Right lobe of liver (tissue), 4 donors: ENCODE data around the gene RNF212.

ENCODE experiments used
- CTCF ChIP-seq, 4 donors: fragments of 200-600 bp in 3 of 4; fragments of 450-650 bp in 1 of 4; IDR thresholded peaks; one replicate each; pipeline versions ENCODE4 v1.5.1 to v1.8.0; 2016 to 2022; ENCODE audit warnings: antibody characterized with exemption in 4 of 4, mild to moderate bottlenecking in 2 of 4
- POLR2A ChIP-seq: fragments of 450-650 bp; IDR thresholded peaks from one replicate; pipeline ENCODE4 v1.6.1; 2017; ENCODE audit warnings: antibody characterized with exemption, mild to moderate bottlenecking
- donor health status: DM: no; HTN: no; CAD: no.
- donor health status: DM: no; HTN: no; CAD: no.
- donor health status: DM: no; HTN: yes; CAD: no.

- TF ChIP-seq CTCF (IDR thresholded peaks at IDR 0.05) = no peak
- no peak for TF ChIP-seq POLR2A
These were observed 34.9 kb downstream of the RNF212 start for GRCh38 chr4:1078490-1078889.
